Stimulated activated CD4-positive, alpha-beta T cell treated with anti-CD3 and anti-CD28 coated beads, Interleukin-1b, Interleukin-23, amount 100 ng/mL, for 24 hours (primary cell): ENCODE data around the gene PAPPA.

Experiments
- DNase-seq, 4 experiments: peaks; one replicate each; pipeline ENCODE4 v3.0.0-alpha.2; 2020; ENCODE audit warnings: low read depth in 4 of 4, low spot score in 1 of 4

PAPPA gene

DNA sequence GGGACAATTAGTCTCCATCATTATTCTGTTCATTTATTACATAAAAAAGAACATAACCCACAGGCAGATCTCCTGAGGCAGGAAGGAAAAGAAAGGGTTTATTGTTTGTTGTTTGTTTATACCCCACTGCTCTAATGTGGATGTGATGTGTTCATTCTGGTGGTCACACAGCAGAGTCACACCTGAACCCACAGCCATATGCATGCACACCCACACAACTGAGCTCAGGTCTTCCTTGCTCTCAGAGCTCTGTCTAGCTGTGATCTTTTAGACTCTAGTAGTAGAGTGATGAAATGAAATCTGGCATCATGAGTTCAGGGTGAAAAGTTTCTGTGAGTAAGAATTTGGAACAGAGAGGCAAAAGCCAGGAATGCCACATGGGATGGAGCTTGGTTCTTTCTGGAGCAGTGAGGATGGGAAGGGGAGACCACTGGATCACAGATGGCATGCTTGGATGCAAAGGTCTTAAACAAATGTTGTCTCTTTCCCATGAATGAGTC, 227.0 kb downstream of the PAPPA start:
- DNase-seq: no peak

GRCh38 chr9:116381350-116381749, 227.8 kb downstream of the PAPPA start:
- DNase-seq: no peak

DNA sequence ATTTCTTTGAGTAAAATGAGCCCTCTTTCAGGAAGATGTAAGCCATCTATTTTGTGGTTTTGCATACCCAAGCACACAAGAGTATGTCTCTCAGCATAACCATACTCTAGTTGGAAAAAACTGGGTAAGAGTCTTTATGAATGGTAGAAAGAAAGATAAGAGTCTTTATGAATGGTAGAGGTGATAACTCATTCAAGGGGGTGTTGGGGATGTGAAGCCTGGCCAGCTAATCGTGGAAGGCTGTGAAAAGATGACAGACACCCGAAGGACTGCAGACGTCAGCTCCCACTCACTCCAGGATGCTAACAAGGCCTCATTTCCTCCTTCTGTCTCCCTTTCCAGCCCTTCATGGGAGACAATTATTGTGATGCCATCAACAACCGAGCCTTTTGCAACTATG, 228.5 kb downstream of the PAPPA start:
- no peak for DNase-seq

DNA sequence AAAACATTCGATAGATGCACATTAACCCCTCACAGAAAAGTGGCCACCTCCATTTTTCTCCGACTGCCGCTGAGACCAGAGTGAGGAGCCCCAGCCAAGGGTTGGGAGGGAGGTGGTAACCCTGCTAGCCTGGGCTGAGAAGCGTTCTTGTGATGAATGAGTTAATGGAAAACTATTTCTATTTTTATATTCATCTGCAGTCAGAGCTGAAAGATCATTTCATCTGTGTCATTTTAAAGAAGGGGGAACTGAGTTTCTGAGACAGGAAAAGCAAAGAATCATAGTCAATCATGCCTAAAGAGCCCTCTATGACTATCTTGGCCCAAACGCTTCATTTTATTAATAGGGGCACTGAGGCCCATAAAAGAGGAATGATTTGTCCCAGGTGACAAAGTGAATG, 229.5 kb downstream of the PAPPA start:
- DNase-seq: no peak

GRCh38 chr9:116383936-116384335, 230.3 kb downstream of the PAPPA start:
- DNase-seq: no peak

GRCh38 chr9:116387934-116388698, 234.5 kb downstream of the PAPPA start:
- DNase-seq: no peak

- DNase-seq: no peak
These were observed 236.1 kb downstream of the PAPPA start for GRCh38 chr9:116389541-116390302.

DNA sequence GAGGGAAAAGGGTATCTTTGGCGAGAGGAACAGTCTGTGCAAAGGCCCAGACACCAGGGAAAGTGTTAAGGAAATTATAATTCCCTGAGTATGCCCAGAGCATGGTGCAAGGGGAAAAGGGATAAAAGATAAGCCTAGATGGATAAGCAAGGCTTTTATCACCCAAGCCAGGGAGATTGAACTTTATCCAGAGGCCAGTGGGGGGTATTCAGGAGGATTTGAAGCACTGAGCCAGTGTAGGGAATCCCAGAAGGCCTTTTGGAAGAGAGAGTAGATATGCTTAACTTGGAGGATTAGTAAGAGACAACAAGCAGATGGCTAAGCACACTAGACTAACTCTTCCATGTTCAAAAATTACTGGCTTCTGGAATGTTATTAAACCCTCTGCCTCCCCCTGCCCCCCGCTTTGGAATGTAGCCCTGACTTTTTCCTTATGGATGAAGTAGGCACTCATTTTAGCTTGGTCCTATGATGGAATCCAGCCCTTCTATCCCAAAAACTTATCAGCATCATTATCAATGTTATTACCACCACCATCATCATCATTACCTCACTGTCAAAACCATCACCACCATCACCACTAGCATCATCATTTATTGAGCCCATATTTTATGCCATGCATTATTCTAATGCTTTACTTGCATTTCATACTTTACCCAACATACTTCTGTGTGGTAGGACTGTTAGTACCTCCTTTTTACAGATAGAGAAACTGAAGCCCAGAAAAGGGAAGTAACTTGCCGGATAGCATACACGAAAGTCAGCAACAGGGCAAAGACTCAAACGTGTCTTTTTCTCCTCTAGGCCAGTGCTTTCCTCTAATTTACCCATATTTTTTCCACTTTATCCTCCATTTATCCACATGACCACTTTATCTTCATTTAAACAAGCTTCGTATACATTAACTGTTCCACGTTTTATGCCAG, 237.0 kb downstream of the PAPPA start:
- DNase-seq: no peak

- DNase-seq: no peak
These were observed 237.8 kb downstream of the PAPPA start for GRCh38 chr9:116391306-116391900.

GRCh38 chr9:116393198-116393597, 239.6 kb downstream of the PAPPA start:
- no peak for DNase-seq

GRCh38 chr9:116394070-116394469, 240.5 kb downstream of the PAPPA start:
- no peak for DNase-seq

DNA sequence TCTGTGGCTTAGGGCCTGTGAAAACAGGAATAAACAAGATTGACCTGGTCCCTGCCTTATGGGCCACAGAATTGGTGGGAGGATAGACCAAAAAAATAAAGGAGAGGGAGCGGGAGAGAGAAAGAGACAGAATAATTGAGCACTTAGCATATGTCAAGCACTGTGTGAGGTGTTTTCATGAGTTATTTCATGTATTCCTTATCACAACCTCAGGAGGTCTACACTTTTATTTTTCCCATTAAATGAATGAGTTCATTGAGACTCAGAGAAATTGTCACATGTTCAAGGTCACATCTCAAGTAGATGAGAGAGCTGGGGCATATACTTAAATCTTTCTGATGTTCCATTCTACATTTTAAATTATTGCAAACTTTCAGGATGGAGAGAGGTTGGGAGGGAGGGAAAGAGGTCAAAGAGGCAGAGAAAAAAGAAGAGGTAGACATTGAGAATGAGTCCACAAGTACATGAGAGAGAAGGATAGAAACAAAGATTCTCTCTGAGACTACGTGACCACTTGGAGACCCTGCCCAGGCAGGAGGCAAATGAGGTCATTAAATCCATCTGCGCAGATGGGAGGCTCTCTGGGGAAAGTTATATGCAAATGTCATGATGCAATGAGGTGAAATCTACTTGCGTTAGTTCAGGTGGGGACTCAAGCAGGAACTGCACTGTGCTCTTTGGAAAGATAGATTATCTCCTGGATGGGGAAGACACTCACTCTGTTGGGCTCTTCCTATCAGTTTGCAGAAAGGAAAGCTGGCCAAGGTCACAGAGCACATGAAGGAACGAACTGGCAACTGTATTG, 241.5 kb downstream of the PAPPA start:
- no peak for DNase-seq

GRCh38 chr9:116395699-116396037, 242.1 kb downstream of the PAPPA start:
- no peak for DNase-seq

GRCh38 chr9:116403171-116403570, 249.6 kb downstream of the PAPPA start:
- no peak for DNase-seq

- no peak for DNase-seq
These were observed 250.6 kb downstream of the PAPPA start for GRCh38 chr9:116404228-116404627.

DNA sequence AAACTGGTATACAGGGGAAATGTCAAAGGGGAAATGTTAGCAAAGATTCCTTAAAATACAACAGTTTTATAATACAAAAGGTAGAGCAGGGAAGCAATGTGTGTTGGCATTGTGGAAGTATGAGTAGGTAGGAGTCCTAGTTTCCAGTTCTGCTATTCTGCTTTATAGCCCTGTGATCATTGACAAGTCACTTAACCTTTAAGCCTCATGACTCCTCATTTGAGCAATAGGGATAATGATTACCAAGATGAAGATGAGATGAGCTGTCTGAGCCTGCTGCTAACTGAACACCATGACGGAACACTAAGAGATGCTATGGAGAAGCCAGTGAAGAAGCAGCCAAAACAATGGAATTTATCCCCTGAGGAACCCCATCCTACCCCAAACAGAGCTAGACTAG, 251.7 kb downstream of the PAPPA start:
- no peak for DNase-seq

DNA sequence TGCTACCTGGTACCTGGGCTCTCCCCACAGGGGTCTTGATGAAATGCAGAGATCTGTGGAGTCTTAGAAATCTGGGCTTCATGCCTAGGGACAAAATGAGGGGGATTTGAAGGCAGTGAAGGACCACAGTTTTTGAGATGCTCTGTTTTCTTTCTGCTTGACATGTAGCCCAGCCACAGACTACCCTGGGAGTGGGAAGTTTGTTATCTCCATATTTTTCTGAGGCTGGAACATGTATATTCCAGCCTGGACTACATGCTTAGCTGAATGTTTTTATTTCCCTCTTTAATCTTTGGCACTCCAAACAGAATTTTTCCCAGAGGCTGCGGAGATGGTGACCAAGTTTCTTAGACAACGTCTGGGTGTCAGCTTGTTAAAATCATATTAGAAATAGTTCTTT, 252.9 kb downstream of the PAPPA start:
- DNase-seq: no peak

DNA sequence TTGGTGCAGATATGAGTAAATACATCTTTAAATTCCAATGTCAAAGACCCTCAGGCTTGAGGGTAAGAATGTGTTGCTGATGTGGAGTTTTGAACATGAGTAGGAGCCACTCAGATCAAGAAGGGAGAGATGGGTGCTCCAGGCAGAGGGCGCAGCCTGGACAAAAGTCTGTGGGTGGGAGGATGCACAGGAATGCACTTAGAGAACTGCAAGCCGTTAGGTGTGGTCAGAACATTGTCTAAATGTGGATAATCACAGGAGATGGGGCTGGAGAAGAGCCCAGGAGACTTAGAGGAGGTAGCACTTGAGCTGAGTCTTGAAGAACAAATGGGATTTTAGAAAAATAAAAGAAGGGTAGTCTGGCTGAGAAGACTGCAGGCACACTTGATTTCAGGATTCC, 255.5 kb downstream of the PAPPA start:
- no peak for DNase-seq

- DNase-seq: no peak
These were observed 256.0 kb downstream of the PAPPA start for GRCh38 chr9:116409638-116410037.

DNA sequence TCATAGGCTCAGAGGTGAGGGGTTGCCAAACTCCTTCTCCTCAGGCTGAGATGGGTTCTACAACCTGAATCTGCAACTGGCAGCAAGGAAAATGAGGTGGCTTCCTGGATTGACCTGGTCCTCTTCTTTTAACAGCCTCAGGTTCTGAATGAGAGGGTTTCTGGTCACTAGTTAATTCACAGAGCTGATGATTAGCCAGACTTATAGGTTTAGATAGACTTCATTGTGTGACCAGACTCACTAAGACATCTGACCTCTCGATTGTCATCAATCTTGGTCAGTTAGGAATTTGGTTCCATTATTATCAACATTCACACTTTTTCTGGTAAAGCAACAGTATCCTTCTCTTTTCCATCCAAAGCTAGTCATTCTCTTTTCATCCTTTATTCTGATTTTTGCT, 257.9 kb downstream of the PAPPA start:
- DNase-seq: no peak
